Keratinocyte (primary cell): ENCODE data around the gene CDC14B. TPM values are rescaled to one million over a fixed set of nuclear protein-coding genes. Genes with fewer than 3 reads are reported as not detected.

Experiments
- DNase-seq: peaks from one replicate; pipeline ENCODE4 v3.0.0-alpha.2; 2011; ENCODE audit warnings: low read depth, missing footprints, low spot score
- FAIRE-seq: peaks from 2 replicates; lab custom pipeline; 2011; peaks lifted over from hg19 to GRCh38; lab: Jason Lieb, UNC
- H2AFZ ChIP-seq: 2 replicates; pipeline ENCODE4 v1.6.0; 2012; ENCODE audit warnings: low read length, control low read depth, inconsistent platforms; ENCODE audit not compliant: control insufficient read depth
- H3K27ac ChIP-seq: 2 replicates; pipeline ENCODE4 v1.5.1; 2011; ENCODE audit warnings: low read length; ENCODE audit not compliant: control insufficient read depth, insufficient read depth
- H3K27me3 ChIP-seq: 3 replicates; pipeline ENCODE4 v1.6.0; 2011; ENCODE audit warnings: low read length; ENCODE audit not compliant: control insufficient read depth, insufficient read depth; ENCODE audit errors: extremely low read depth
- H3K36me3 ChIP-seq, 2 experiments: 2 replicates in 1 of 2; 3 replicates in 1 of 2; pipeline ENCODE4 v1.5.1; 2011; ENCODE audit warnings: low read length in 2 of 2, mild to moderate bottlenecking in 1 of 2; ENCODE audit not compliant: control insufficient read depth in 2 of 2, insufficient read depth in 2 of 2; ENCODE audit errors: extremely low read depth in 1 of 2
- H3K4me1 ChIP-seq: 3 replicates; pipeline ENCODE4 v1.5.1; 2011; ENCODE audit warnings: low read length; ENCODE audit not compliant: control insufficient read depth, insufficient read depth; ENCODE audit errors: extremely low read depth
- H3K4me2 ChIP-seq: 3 replicates; pipeline ENCODE4 v1.6.0; 2011; ENCODE audit warnings: low read depth, low read length; ENCODE audit not compliant: control insufficient read depth, insufficient read depth; ENCODE audit errors: extremely low read depth
- H3K4me3 ChIP-seq, 3 experiments: fragments of 200-600 bp in 1 of 3; sonication (generic) in 1 of 3; 2 replicates in 2 of 3; 3 replicates in 1 of 3; pipeline ENCODE4 v1.5.1; 2011 to 2016; ENCODE audit warnings: low read length in 3 of 3, mild to moderate bottlenecking in 3 of 3, control low read depth in 2 of 3, inconsistent platforms in 1 of 3, low read depth in 1 of 3, mixed read lengths in 1 of 3, mixed run types in 1 of 3, moderate library complexity in 1 of 3; ENCODE audit not compliant: control insufficient read depth in 2 of 3, insufficient read depth in 2 of 3; ENCODE audit errors: extremely low read depth in 1 of 3
- H3K79me2 ChIP-seq: 2 replicates; pipeline ENCODE4 v1.6.0; 2012; ENCODE audit warnings: low read length; ENCODE audit not compliant: control insufficient read depth, insufficient read depth
- H3K9ac ChIP-seq: 3 replicates; pipeline ENCODE4 v1.6.0; 2011; ENCODE audit warnings: low read length; ENCODE audit not compliant: control insufficient read depth, insufficient read depth; ENCODE audit errors: extremely low read depth
- H3K9me1 ChIP-seq: 3 replicates; pipeline ENCODE4 v1.6.0; 2011; ENCODE audit warnings: low read length; ENCODE audit not compliant: control insufficient read depth, insufficient read depth; ENCODE audit errors: extremely low read depth
- H3K9me3 ChIP-seq: 2 replicates; pipeline ENCODE4 v1.5.1; 2012; ENCODE audit warnings: low read depth, low read length; ENCODE audit not compliant: control insufficient read depth
- H4K20me1 ChIP-seq: 3 replicates; pipeline ENCODE4 v1.6.0; 2011; ENCODE audit warnings: low read length; ENCODE audit not compliant: control insufficient read depth, insufficient read depth; ENCODE audit errors: extremely low read depth
- CTCF ChIP-seq, 3 experiments: IDR thresholded peaks in 1 of 3; conservative IDR thresholded peaks in 1 of 3; optimal IDR thresholded peaks in 1 of 3; 2 replicates in 2 of 3; 3 replicates in 1 of 3; pipeline versions ENCODE3 to v1.5.1; 2011; ENCODE audit warnings: low read length in 3 of 3, mild to moderate bottlenecking in 3 of 3, moderate library complexity in 2 of 3, control low read depth in 1 of 3, inconsistent platforms in 1 of 3; ENCODE audit not compliant: insufficient read depth in 2 of 3; ENCODE audit errors: extremely low read depth in 1 of 3
- EZH2 ChIP-seq: IDR thresholded peaks from one replicate; pipeline ENCODE4 v1.6.1; 2012; ENCODE audit warnings: inconsistent platforms, mild to moderate bottlenecking, low read length, moderate library complexity
- dilution Hi-C: fragments of 300-500 bp; cut with MboI; formaldehyde crosslinking; loops from one replicate; pipeline ENCODE4 v1.7.0; 2020; ENCODE audit warnings: low sequenced_read_pairs; ENCODE audit not compliant: extremely low pct_ligation_motif_present
- polyA plus RNA-seq, 5 experiments: library from polyadenylated mRNA; depleted of rRNA in 3 of 5; stranded (reverse) in 3 of 5; stranded (forward) in 1 of 5; unstranded in 1 of 5; fragments of >200 nt; gene quantifications; 1 replicate in 1 of 5; 2 replicates in 3 of 5; 3 replicates in 1 of 5; pipeline versions ENCODE4 v1.2.1 to v1.2.3, GENCODE V29; 2011 to 2012; ENCODE audit warnings: missing spikeins in 2 of 5, low read depth in 1 of 5, low replicate concordance in 1 of 5

The CDC14B gene
- polyA plus RNA-seq, 1 donor (not counting 4 experiments of a cell fraction or from before 2014, with no cell fraction given), result 7.5 TPM

GRCh38 chr9:96450613-96451528 is 168.8 kb downstream of the CDC14B start:
- Histone ChIP-seq H4K20me1 (no peaks in the 10 kb centered on the region), H3K79me2 (peaks cover 17% of the 10 kb centered on the region), H3K36me3 (no peaks in the 10 kb centered on the region), H3K9me1 (no peaks in the 10 kb centered on the region), H3K9ac (peak overlapping the region; percentile 69), H3K27ac (peak overlapping the region; percentile 14), H2AFZ (peak overlapping the region; percentile 63), H3K4me1 (peaks cover 10% of the 10 kb centered on the region), H3K9me3 (no peaks in the 10 kb centered on the region), H3K27me3 (no peaks in the 10 kb centered on the region), H3K4me3 (peak overlapping the region; percentile 59 to 84 (median 82)), H3K4me2 (peak overlapping the region; percentile 94)
- TF ChIP-seq EZH2 (no peak), CTCF (optimal IDR thresholded peaks at IDR 0.05 in 1 of 3, IDR thresholded peaks at IDR 0.05 in 1 of 3, conservative IDR thresholded peaks at IDR 0.05 in 1 of 3; ENCODE audit: extremely low read depth in 1 of 3, insufficient read depth in 2 of 3, low read length in 3 of 3) (no peak)
- FAIRE-seq, result peak; percentile 32
- no peak for DNase-seq
- dilution Hi-C loops, result no loop called here

Other genes starting within 250 kb of the CDC14B start
- gene SLC35D2, start 236.1 kb downstream of the CDC14B start, polyA plus RNA-seq, result 12.4 to 20.4 TPM (median 19.8 TPM) in 3 replicates
- 0.35 to 2.2 TPM (median 2.0 TPM) in 3 replicates for gene ZNF367, start 201.5 kb downstream of the CDC14B start, polyA plus RNA-seq
- 4.5 to 7.7 TPM (median 6.8 TPM) in 3 replicates for gene HABP4, start 169.7 kb downstream of the CDC14B start, polyA plus RNA-seq
- gene PRXL2C, start 35.5 kb upstream of the CDC14B start, polyA plus RNA-seq, result 4.2 to 10.1 TPM (median 8.6 TPM) in 3 replicates
- gene ZNF510, start 158.2 kb upstream of the CDC14B start, polyA plus RNA-seq, result 4.0 to 6.2 TPM (median 5.9 TPM) in 3 replicates
- gene ZNF782, start 234.7 kb upstream of the CDC14B start, polyA plus RNA-seq, result 1.2 to 2.0 TPM (median 1.4 TPM) in 3 replicates